Activated T-helper 2 cell treated with anti-CD3 and anti-CD28 coated beads, Interferon-gamma antibody, Interleukin-2, Interleukin-4, amounts not matched to agents 10 μg/mL and 5 μg/mL and 100 μg/mL, durations not matched to agents 14 hours and 24 hours and 36 hours (primary cell): ENCODE measurements around the gene MRPL41. TPM values are rescaled to one million over a fixed set of nuclear protein-coding genes. Genes with fewer than 3 reads are reported as not detected.
"Not testable (repeated sequence)": the region's sequence is repeated elsewhere in the genome, so short reads cannot be mapped to it uniquely, and the experiment has no call there.

Experiments used
- DNase-seq: peaks from one replicate; pipeline ENCODE4 v3.0.0; 2021; ENCODE audit warnings: low spot score
- H3K27ac Mint-ChIP-seq: one replicate; pipeline ENCODE4 v1.8.0; 2021; ENCODE audit warnings: mixed read lengths
- H3K27me3 Mint-ChIP-seq: one replicate; pipeline ENCODE4 v1.8.0; 2021; ENCODE audit warnings: low read depth, mixed read lengths
- H3K36me3 Mint-ChIP-seq: one replicate; pipeline ENCODE4 v1.8.0; 2021; ENCODE audit warnings: low read depth, mixed read lengths
- H3K4me1 Mint-ChIP-seq: one replicate; pipeline ENCODE4 v1.8.0; 2021; ENCODE audit warnings: low read depth, mixed read lengths
- H3K4me3 Mint-ChIP-seq: one replicate; pipeline ENCODE4 v1.8.0; 2021; ENCODE audit warnings: low read depth, mild to moderate bottlenecking, moderate library complexity, mixed read lengths
- H3K9me3 Mint-ChIP-seq: one replicate; pipeline ENCODE4 v1.8.0; 2021; ENCODE audit warnings: mixed read lengths
- intact Hi-C: fragments of 100-400 bp; cut with micrococcal nuclease; formaldehyde crosslinking; loops from one replicate; pipeline ENCODE4 v1.15.1; 2023
- total RNA-seq: library from RNA; stranded (reverse); gene quantifications from 2 replicates; pipeline ENCODE4 v1.2.3, GENCODE V29; 2022

The MRPL41 gene
- total RNA-seq, 1 donor from 2014 or later: 43.2 TPM

DNA sequence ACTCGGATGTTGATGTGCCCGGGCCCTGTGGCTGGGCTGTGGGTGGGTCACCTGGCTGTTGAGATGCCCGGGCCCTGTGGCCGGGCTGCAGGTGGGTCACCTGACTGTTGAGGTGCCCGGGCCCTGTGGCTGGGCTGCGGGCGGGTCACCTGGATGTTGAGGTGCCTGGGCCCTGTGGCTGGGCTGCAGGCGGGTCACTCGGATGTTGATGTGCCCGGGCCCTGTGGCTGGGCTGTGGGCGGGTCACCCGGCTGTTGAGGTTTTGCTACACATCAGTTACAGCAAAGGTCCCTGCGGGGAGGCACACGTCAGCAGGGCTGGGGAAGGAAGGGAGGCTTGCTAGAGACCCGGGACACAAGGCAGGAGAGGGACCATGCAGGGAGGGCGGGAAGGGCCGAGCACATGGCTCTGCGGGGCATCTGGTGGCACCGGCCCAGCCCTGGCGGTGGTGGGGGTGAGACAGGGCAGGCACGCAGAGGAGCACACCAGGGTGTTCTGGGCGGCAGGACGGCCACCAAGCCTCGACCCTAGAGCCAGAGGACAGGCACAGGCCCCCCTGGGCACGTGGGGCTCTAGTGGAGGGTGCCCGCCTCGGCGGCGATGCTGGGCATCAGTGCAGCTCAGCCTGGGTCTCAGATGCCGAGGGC is 36.9 kb upstream of the MRPL41 start:
- Mint-ChIP-seq H3K4me1 (peaks cover 2% of the 10 kb centered on the region), H3K27ac (no peak overlapping the region), H3K36me3 (no peaks in the 10 kb centered on the region), H3K4me3 (no peak overlapping the region), H3K9me3 (no peaks in the 10 kb centered on the region), H3K27me3 (no peaks in the 10 kb centered on the region)
- intact Hi-C loops: no loop called here
- no peak for DNase-seq

DNA sequence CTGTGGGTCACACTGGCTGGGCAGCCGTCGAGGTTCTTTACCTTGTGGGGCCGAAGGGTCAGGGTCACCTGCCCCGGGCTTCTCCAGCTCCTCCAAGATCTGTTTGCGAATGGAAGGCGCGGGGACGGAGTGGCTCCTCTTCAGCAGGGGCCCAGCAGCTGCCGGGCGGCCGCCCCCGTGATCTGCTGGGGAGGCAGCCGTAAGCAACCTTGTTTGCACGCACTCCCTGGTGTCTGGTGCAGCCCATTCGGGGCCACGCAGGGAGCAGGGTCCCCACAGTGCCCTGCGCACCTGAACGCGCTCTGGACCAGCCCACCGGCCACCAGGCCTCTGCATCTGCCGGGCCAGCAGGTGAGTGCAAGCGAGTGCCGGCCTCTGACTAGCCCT is 36.3 kb upstream of the MRPL41 start:
- Mint-ChIP-seq H3K4me3 (no peak overlapping the region), H3K36me3 (no peaks in the 10 kb centered on the region), H3K4me1 (peaks cover 2% of the 10 kb centered on the region), H3K27me3 (no peaks in the 10 kb centered on the region), H3K27ac (no peak overlapping the region), H3K9me3 (no peaks in the 10 kb centered on the region)
- intact Hi-C loops: no loop called here
- no peak for DNase-seq

DNA sequence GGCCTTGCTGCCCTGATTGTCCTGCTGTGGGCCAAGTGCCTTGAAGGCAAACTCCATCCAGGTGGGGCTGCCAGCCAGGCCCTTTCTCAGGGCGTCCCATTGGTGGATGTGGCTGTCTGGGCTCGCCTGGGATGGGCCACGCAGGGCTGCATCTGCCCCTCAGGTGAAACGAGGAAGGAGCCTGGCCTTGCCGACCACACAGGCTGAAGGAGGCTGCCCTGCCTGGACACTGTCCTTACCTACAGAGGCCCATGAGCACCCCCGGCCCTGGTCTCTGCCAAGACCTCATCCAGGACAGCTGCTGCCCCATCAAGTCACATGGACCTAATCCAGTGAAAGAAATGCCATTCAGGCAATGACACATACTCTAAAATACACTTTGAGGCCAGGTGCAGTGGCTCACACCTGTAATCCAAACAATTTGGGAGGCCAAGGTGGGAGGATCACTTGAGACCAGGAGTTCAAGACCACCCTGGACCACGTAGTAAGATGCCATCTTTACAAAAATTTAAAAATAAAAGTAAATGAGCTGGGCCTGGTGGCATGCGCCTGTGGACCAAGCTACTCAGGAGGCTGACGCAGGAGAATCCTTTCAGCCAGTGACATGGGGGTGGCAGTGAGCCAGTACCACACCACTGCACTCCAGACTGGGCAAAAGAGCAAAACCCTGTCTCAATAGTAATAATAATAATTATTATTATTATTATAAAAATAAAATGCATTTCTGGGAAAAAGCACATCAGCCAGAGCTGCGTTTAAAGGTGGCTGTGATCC is 35.3 kb upstream of the MRPL41 start:
- Mint-ChIP-seq H3K27me3 (no peaks in the 10 kb centered on the region), H3K4me3 (no peak overlapping the region), H3K9me3 (no peaks in the 10 kb centered on the region), H3K27ac (no peak overlapping the region), H3K36me3 (no peaks in the 10 kb centered on the region), H3K4me1 (peaks cover 2% of the 10 kb centered on the region)
- intact Hi-C loops: no loop called here
- DNase-seq: no peak

DNA sequence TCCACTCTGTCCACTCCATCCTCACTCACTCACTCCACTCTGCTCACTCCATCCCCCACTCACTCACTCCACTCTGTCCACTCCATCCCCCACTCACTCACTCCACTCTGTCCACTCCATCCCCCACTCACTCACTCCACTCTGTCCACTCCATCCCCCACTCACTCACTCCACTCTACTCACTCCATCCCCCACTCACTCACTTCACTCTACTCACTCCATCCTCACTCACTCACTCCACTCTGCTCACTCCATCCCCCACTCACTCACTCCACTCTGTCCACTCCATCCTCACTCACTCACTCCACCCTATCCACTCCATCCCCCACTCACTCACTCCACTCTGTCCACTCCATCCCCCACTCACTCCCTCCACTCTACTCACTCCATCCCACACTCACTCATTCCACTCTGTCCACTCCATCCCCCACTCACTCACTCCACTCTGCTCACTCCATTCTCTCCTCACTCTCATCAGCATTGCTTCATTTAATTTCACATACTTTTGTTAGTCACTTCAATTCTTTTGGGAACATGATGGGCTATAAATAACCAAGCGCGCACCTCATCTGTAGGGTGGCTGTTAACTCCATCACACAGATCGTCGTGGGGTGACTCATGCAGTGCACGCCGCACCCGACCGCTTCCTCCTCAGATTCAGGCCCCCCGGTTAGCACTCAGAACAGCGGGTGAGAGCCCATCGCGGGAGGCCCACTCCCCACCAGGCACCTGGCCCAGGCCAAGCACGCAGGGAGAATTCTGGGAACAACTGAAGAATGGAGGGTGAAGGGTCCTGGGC is 32.8 kb upstream of the MRPL41 start:
- H3K36me3 Mint-ChIP-seq, intact Hi-C loops, H3K27ac Mint-ChIP-seq, H3K9me3 Mint-ChIP-seq, DNase-seq, H3K27me3 Mint-ChIP-seq, H3K4me1 Mint-ChIP-seq, H3K4me3 Mint-ChIP-seq: not testable (repeated sequence)

DNA sequence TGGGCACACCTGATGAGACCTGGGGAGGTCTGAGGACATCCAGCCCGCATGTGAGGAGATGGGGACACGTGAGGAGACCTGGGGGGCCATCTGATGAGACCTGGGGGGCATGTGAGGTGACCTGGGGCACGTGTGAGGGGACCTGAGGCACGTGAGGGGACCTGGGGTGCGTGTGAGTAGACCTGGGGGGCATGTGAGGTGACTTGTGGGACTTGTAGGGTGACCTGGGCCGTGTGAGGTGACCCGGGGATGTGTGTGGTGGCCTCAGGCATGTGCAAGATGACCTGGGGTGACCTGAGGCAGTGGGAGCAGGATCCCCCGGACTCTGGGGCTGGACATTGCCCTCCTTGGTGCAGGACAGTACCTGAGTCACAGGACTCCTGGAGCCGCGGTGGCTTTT is 32.1 kb upstream of the MRPL41 start:
- no peak for DNase-seq
- H3K27ac Mint-ChIP-seq: no peak overlapping the region
- intact Hi-C loops: no loop called here
- H3K4me3 Mint-ChIP-seq: no peak overlapping the region
- H3K27me3 Mint-ChIP-seq: no peaks in the 10 kb centered on the region
- H3K36me3 Mint-ChIP-seq: no peaks in the 10 kb centered on the region
- no peaks in the 10 kb centered on the region for H3K4me1 Mint-ChIP-seq
- H3K9me3 Mint-ChIP-seq: no peaks in the 10 kb centered on the region

DNA sequence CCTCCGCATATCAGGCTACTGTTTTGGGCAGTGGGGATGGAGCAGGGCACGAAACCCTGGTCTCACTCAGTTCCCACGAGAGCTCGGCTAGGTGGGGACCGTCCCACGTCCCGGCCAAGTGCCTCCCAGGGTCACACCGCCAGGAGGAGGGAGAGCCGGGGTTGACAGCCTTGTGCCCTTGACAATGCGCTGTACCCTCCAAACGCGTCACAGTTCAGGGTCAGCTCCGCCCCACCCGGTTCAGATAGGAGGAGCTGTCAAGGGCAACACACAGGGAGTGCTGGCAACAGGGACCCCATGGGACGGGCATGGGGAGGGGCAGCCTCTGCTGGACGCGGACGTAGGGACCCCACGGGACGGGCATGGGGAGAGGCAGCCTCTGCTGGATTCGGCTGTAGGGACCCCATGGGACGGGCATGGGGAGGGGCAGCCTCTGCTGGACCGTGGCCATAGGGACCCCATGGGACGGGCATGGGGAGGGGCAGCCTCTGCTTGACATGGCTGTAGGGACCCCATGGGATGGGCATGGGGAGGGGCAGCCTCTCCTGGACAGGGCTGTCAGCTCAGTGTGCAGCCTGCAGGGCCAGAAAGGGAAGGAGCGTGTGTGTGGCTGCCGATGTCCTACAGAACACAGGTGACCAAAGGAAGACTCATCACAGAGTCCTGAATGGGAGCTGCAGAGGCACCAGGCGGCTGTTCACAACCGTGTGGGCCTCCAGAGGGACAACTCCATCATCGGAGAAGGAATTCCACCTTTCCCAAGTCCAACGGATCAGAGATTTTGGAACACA is 30.9 kb upstream of the MRPL41 start:
- no peaks in the 10 kb centered on the region for H3K36me3 Mint-ChIP-seq
- no peak overlapping the region for H3K4me3 Mint-ChIP-seq
- H3K4me1 Mint-ChIP-seq: peaks cover 4% of the 10 kb centered on the region
- no peaks in the 10 kb centered on the region for H3K27me3 Mint-ChIP-seq
- H3K27ac Mint-ChIP-seq: no peak overlapping the region
- DNase-seq: no peak
- intact Hi-C loops: no loop called here
- H3K9me3 Mint-ChIP-seq: no peaks in the 10 kb centered on the region

DNA sequence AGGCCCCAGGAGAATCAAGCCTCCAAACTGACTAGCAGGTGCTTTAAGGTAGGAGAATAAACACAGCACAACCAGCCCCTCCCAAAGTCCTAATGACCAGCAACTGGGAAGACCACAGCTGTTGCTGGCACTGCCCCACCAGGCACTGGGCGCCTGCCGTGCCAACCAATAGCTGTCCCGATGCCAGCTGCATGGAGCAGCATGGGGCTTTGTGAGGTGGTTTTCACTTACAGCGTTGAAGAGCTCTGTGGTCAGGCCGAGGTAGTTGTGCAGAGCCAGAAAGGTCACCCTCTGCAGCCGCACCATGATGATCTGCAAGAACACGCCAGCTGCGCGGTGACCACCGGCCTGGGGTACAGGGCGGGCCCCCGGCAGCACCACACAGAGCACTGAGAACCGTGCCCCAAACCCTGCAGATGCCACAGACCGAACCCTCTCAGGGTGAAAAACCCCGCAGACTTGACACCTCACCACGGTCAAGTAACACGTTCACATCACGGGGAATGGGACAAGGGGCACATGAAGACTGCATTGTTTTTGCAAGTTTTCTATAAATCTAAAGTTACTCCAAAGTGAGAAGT is 30.2 kb upstream of the MRPL41 start:
- Mint-ChIP-seq H3K9me3 (no peaks in the 10 kb centered on the region), H3K4me1 (peaks cover 4% of the 10 kb centered on the region), H3K27ac (no peak overlapping the region), H3K36me3 (no peaks in the 10 kb centered on the region), H3K4me3 (no peak overlapping the region), H3K27me3 (no peaks in the 10 kb centered on the region)
- no peak for DNase-seq
- intact Hi-C loops: no loop called here

DNA sequence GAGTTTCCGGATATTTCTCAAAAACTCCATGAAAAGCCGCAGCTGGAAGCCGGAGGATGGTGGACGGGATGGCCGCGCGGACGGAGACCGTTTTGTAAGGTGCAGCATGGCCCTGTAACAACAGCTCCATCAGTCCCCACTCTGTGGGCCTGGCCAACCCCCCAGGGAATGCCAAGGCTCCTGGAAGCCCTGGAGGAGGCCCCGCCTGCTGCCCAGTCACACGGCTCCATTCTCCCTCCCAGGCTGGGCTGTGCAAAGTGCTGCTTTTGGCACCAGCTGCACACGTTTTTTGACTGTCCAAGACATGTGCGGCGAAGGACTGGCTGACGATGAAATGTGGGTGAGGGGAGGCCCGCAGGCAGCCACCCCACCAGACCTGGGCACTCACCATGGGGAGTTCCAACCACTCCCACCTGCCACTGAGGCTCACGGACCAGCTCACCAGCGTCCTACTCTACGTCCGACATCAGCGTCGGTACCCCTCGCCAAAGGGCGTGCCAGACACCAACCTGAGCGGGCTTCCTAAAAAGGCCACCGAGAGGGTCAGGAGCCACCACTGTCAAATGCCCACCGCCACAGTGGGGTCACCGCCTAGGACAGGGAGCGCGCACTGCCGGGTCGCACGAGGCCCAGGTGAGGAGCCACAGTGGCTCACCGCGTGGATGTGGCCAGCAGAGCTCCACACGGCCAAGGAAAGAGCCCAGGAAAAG is 28.8 kb upstream of the MRPL41 start:
- H3K9me3 Mint-ChIP-seq: no peaks in the 10 kb centered on the region
- H3K4me1 Mint-ChIP-seq: peaks cover 7% of the 10 kb centered on the region
- intact Hi-C loops: no loop called here
- peaks cover under 1% of the 10 kb centered on the region for H3K27me3 Mint-ChIP-seq
- H3K4me3 Mint-ChIP-seq: no peak overlapping the region
- H3K36me3 Mint-ChIP-seq: no peaks in the 10 kb centered on the region
- no peak overlapping the region for H3K27ac Mint-ChIP-seq
- DNase-seq: no peak

DNA sequence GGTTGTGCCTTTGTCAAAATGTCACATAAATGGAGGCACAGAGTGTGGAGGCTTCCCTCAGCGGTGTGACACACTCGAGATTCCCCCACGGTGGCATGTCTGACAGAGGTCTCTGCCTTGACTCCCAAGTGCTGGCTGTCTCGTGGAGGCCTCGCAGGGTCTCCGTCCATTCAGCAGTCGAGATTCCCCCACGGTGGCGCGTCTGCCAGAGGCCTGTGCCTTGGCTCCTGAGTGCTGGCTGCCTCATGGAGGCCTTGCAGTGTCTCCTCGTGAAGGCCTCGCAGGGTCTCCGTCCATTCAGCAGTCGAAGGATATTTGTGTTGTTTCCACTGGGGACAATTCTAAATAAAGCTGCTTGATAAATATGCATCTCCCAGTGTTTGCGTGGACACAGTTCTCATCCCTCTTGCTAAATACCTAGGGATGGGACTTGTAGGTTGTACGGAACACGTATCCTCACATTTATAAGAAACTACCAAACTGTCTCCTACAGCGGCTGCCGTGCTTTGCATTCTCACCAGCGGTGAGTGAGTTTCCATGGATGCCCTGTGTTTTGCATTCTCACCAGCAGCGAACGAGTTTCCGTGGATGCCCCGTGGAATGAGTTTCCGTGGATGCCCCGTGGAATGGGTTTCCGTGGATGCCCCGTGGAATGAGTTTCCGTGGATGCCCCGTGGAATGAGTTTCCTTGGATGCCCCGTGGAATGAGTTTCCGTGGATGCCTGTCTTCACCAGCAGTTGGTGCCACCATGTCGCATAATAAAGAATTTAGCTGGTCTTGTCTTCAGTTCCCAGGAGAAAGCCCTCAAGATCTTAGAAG is 27.3 kb upstream of the MRPL41 start:
- peaks cover 9% of the 10 kb centered on the region for H3K4me1 Mint-ChIP-seq
- H3K9me3 Mint-ChIP-seq: no peaks in the 10 kb centered on the region
- no peaks in the 10 kb centered on the region for H3K36me3 Mint-ChIP-seq
- intact Hi-C loops: no loop called here
- no peak overlapping the region for H3K4me3 Mint-ChIP-seq
- no peak overlapping the region for H3K27ac Mint-ChIP-seq
- H3K27me3 Mint-ChIP-seq: peaks cover 3% of the 10 kb centered on the region
- no peak for DNase-seq

DNA sequence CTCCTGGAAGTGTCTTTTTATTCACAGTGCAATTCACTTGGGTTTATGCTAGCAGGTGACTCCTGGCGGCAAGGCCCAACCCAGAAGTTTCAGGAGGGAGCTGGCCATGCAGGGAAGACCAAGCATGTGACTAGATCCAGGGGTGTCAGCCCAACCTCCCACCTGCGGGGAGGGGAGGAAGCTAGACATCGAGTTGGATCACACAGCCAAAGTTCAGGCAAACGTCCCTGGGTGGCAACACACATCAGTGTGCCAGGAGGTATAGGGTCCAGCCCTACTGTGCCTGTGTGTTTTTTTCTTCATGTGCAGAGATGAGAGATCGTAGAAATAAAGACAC is 26.7 kb upstream of the MRPL41 start:
- Mint-ChIP-seq H3K4me1 (peaks cover 10% of the 10 kb centered on the region), H3K9me3 (no peaks in the 10 kb centered on the region), H3K27ac (no peak overlapping the region), H3K36me3 (no peaks in the 10 kb centered on the region), H3K27me3 (peaks cover 3% of the 10 kb centered on the region), H3K4me3 (no peak overlapping the region)
- DNase-seq: no peak
- intact Hi-C loops: no loop called here

DNA sequence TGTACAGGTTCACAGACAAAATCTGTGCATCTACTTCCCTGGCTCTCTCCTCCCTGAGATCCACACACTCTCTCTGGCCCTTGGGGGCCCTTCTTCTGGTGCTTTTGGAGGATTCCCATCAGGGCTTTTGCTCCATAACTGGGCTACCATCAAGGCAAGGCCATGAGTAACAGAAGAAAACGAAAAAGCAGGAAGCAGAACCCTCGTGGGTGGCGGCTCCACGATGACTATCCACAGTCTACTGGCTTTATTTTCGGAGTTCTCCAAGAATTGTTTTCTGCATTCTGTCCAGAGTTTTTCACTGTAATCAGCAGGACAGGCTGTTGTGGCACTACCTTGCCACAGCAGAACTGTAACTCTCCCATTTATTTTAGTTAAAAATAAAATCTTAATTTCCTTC is 21.3 kb upstream of the MRPL41 start:
- no peak for DNase-seq
- Mint-ChIP-seq H3K36me3 (peaks cover 4% of the 10 kb centered on the region), H3K27ac (no peak overlapping the region), H3K27me3 (peaks cover 3% of the 10 kb centered on the region), H3K4me3 (no peak overlapping the region), H3K4me1 (peaks cover 19% of the 10 kb centered on the region), H3K9me3 (no peaks in the 10 kb centered on the region)
- intact Hi-C loops: loop anchor here (10.0 kb wide), 1 partner anchor 106 kb away; the partner anchor contains the start of genes EXD3 and NOXA1
